Measurements from ENCODE around the gene CENPO.

Gene CENPO

DNA sequence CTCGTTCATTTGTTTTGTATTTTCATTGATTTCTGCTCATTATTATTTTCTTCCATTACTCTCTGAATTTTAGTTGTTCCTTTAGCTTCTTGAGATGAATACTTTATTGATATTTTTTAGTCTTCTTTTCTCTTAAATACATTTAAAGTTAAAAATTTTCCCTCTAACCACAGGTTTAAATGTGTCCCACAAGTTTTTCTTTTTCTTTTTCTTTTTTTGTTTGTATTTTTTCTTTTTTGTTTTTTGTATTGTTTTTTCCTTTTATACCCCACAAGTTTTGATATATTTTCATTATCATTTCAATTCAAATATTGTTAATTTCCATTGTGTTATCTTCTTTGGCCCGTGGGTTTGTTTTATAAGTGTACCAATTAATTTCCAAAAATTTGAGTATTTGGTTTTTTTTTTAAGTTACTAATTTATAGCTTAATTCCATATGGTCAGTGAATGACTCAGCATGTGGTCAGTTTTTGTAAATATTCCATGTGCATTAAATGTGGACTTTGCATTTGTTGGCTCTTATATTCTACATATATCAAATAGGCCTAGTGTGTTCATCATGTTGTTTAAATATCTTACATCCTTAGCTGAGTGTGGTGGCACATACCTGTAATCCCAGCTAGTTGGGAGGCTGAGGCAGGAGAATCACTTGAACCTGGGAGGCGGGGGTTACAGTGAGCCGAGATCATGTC, 16.2 kb downstream of the CENPO start:
- TF ChIP-seq TAF1 (IDR thresholded peaks at IDR 0.05; ENCODE audit: low read depth, low read length) = no peak
- no peak for TF ChIP-seq SPI1 (IDR thresholded peaks at IDR 0.05; ENCODE audit: low read depth, low read length)
- no peak for TF ChIP-seq PAX5 (IDR thresholded peaks at IDR 0.05; ENCODE audit: insufficient read depth, low read length, severe bottlenecking)
- TF ChIP-seq POLR2A (IDR thresholded peaks at IDR 0.05; ENCODE audit: low read depth, low read length) = no peak
- TF ChIP-seq POLR2AphosphoS5 (IDR thresholded peaks at IDR 0.05; ENCODE audit: low read depth, low read length) = no peak
- TF ChIP-seq POU2F2 (IDR thresholded peaks at IDR 0.05; ENCODE audit: low read depth, low read length) = no peak
- FAIRE-seq (no peak), DNase-seq (ENCODE audit: insufficient read length, low spot score) (no peak)

DNA sequence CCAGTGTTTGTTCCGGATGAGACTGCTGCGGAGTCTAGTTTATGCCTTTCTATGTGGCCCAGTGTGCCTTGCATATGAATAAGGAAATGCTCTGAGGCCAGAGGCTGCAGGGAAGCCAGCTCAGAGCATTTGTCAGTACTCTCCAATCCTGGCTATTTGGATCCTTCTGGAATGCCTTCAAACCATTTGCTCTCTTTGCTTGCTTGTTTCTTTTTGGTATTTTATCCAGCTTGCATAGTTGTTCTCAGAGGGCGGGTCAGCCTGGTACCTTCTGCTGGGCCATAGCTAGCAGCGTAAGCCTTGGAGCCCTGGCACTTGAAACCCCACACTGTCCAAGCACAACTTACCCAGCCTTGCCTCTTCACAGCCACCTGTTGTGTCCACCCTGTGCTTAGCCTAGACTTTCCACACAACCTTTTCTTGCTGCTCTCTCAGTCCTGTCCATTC, 20.5 kb downstream of the CENPO start:
- TF ChIP-seq POU2F2 (IDR thresholded peaks at IDR 0.05; ENCODE audit: low read depth, low read length) (no peak), POLR2A (IDR thresholded peaks at IDR 0.05; ENCODE audit: low read depth, low read length) (no peak), SPI1 (IDR thresholded peaks at IDR 0.05; ENCODE audit: low read depth, low read length) (no peak), POLR2AphosphoS5 (IDR thresholded peaks at IDR 0.05; ENCODE audit: low read depth, low read length) (no peak), PAX5 (IDR thresholded peaks at IDR 0.05; ENCODE audit: insufficient read depth, low read length, severe bottlenecking) (no peak), TAF1 (IDR thresholded peaks at IDR 0.05; ENCODE audit: low read depth, low read length) (no peak)
- DNase-seq (ENCODE audit: insufficient read length, low spot score) = no peak
- FAIRE-seq = no peak

DNA sequence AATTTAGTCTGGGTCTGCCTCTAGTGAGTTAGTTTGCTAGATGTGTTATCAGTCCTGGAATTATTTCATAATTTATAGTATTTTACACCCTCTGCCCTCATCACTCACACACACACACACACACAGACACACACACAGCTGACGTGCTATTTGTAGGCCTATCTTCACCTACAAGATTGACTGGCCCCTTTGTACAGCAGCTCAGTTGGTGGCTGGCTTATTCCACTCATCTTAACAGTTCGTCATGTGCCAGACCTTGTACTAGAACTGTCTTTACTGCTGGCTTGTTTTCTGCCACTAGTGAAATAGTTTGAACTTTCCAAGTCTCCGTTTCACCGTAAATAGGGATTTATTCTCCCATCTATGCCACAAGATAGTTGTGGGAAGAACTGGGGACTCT, 21.3 kb downstream of the CENPO start:
- FAIRE-seq = no peak
- no peak for TF ChIP-seq POLR2AphosphoS5 (IDR thresholded peaks at IDR 0.05; ENCODE audit: low read depth, low read length)
- no peak for TF ChIP-seq POLR2A (IDR thresholded peaks at IDR 0.05; ENCODE audit: low read depth, low read length)
- no peak for TF ChIP-seq POU2F2 (IDR thresholded peaks at IDR 0.05; ENCODE audit: low read depth, low read length)
- no peak for TF ChIP-seq SPI1 (IDR thresholded peaks at IDR 0.05; ENCODE audit: low read depth, low read length)
- TF ChIP-seq PAX5 (IDR thresholded peaks at IDR 0.05; ENCODE audit: insufficient read depth, low read length, severe bottlenecking) = no peak
- TF ChIP-seq TAF1 (IDR thresholded peaks at IDR 0.05; ENCODE audit: low read depth, low read length) = no peak
- DNase-seq (ENCODE audit: insufficient read length, low spot score) = no peak

DNA sequence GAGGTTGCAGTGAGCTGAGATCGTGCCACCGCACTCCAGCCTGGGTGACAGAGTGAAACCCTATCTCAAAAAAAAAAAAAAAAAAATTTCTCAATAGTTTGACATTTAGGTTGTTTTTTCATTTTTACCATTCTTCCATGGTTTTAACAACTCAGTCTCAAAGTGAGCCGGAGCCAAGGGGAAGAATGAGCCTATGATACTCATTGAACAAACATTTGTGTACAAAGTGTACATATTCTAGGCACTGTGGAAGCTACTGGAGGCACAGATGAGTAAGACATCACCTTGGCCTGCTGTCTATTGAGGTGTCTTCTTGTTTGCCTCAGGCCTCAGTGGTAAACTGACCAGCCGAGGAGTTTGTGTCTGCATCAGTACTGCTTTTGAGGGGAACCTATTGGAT, 21.9 kb downstream of the CENPO start:
- DNase-seq (ENCODE audit: insufficient read length, low spot score) = no peak
- TF ChIP-seq POU2F2 (IDR thresholded peaks at IDR 0.05; ENCODE audit: low read depth, low read length) = no peak
- no peak for TF ChIP-seq POLR2AphosphoS5 (IDR thresholded peaks at IDR 0.05; ENCODE audit: low read depth, low read length)
- TF ChIP-seq POLR2A (IDR thresholded peaks at IDR 0.05; ENCODE audit: low read depth, low read length) = no peak
- no peak for TF ChIP-seq TAF1 (IDR thresholded peaks at IDR 0.05; ENCODE audit: low read depth, low read length)
- no peak for TF ChIP-seq PAX5 (IDR thresholded peaks at IDR 0.05; ENCODE audit: insufficient read depth, low read length, severe bottlenecking)
- TF ChIP-seq SPI1 (IDR thresholded peaks at IDR 0.05; ENCODE audit: low read depth, low read length) = no peak
- FAIRE-seq = no peak

DNA sequence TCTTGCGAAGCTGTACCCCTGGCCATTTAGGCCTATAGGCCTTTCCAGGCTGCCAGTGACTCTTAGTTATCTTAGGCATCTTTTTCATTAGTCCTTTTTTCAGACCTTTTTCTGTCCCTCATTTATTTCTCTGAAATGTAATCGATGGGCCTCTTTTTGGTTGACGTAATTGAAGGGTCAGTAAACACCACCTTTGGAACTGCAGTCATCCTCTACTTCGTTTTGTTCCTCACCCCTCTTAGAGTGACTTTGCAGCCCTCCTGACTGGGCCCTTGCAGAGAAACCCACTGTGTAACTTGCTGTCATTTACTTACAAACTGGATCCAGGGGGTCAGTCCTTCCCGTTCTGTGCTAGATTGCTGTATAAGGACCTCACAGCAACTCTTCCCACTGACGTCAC, 23.2 kb downstream of the CENPO start:
- DNase-seq (ENCODE audit: insufficient read length, low spot score) = no peak
- TF ChIP-seq POU2F2 (IDR thresholded peaks at IDR 0.05; ENCODE audit: low read depth, low read length) (no peak), PAX5 (IDR thresholded peaks at IDR 0.05; ENCODE audit: insufficient read depth, low read length, severe bottlenecking) (no peak), POLR2AphosphoS5 (IDR thresholded peaks at IDR 0.05; ENCODE audit: low read depth, low read length) (no peak), SPI1 (IDR thresholded peaks at IDR 0.05; ENCODE audit: low read depth, low read length) (no peak), POLR2A (IDR thresholded peaks at IDR 0.05; ENCODE audit: low read depth, low read length) (no peak), TAF1 (IDR thresholded peaks at IDR 0.05; ENCODE audit: low read depth, low read length) (no peak)
- no peak for FAIRE-seq

DNA sequence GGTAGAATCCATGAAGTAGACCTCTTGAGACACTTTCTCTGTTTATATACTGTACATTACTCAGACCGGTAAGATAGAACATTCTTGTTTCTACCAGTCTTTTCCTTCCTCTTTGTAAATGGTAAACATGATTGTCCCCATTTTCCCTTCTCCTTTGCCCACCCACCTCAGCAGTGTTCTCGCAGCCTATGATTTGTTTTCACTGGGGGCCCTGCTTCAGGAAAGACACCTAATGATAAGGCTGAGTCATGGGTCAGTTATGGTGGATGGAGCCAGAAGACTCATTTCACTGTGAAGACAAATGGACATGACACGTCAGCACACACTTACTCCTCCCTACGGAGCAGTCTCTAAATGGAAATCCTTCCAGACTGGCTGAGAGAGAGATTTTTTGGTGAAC, 23.7 kb downstream of the CENPO start:
- DNase-seq (ENCODE audit: insufficient read length, low spot score) (no peak), FAIRE-seq (no peak)
- no peak for TF ChIP-seq POLR2AphosphoS5 (IDR thresholded peaks at IDR 0.05; ENCODE audit: low read depth, low read length)
- TF ChIP-seq SPI1 (IDR thresholded peaks at IDR 0.05; ENCODE audit: low read depth, low read length) = no peak
- TF ChIP-seq POLR2A (IDR thresholded peaks at IDR 0.05; ENCODE audit: low read depth, low read length) = no peak
- TF ChIP-seq TAF1 (IDR thresholded peaks at IDR 0.05; ENCODE audit: low read depth, low read length) = no peak
- TF ChIP-seq PAX5 (IDR thresholded peaks at IDR 0.05; ENCODE audit: insufficient read depth, low read length, severe bottlenecking) = no peak
- no peak for TF ChIP-seq POU2F2 (IDR thresholded peaks at IDR 0.05; ENCODE audit: low read depth, low read length)

DNA sequence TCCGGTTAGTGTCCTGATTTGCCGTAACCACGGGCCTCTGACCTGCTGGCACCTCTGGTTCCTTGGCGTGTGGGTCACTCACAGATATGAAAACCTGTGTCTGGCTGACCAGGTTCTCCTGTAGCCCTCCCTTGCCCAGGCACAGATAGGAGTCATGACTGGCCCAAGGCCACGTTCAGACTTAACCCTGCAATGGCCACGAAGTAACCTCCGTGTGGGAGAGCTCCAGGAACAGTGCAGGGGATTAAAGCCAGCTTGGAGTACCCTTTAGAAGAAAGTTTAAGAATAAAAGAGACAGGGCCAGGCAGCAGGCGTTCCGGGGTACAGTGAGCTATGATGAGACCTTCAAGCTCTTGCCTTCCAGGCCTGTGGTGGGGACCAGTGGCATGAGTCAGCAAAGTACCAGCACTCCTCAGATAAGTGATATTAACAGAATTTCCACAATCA, 25.5 kb downstream of the CENPO start:
- FAIRE-seq (no peak), DNase-seq (ENCODE audit: insufficient read length, low spot score) (no peak)
- no peak for TF ChIP-seq SPI1 (IDR thresholded peaks at IDR 0.05; ENCODE audit: low read depth, low read length)
- TF ChIP-seq TAF1 (IDR thresholded peaks at IDR 0.05; ENCODE audit: low read depth, low read length) = no peak
- no peak for TF ChIP-seq POLR2A (IDR thresholded peaks at IDR 0.05; ENCODE audit: low read depth, low read length)
- no peak for TF ChIP-seq POU2F2 (IDR thresholded peaks at IDR 0.05; ENCODE audit: low read depth, low read length)
- TF ChIP-seq PAX5 (IDR thresholded peaks at IDR 0.05; ENCODE audit: insufficient read depth, low read length, severe bottlenecking) = no peak
- no peak for TF ChIP-seq POLR2AphosphoS5 (IDR thresholded peaks at IDR 0.05; ENCODE audit: low read depth, low read length)

DNA sequence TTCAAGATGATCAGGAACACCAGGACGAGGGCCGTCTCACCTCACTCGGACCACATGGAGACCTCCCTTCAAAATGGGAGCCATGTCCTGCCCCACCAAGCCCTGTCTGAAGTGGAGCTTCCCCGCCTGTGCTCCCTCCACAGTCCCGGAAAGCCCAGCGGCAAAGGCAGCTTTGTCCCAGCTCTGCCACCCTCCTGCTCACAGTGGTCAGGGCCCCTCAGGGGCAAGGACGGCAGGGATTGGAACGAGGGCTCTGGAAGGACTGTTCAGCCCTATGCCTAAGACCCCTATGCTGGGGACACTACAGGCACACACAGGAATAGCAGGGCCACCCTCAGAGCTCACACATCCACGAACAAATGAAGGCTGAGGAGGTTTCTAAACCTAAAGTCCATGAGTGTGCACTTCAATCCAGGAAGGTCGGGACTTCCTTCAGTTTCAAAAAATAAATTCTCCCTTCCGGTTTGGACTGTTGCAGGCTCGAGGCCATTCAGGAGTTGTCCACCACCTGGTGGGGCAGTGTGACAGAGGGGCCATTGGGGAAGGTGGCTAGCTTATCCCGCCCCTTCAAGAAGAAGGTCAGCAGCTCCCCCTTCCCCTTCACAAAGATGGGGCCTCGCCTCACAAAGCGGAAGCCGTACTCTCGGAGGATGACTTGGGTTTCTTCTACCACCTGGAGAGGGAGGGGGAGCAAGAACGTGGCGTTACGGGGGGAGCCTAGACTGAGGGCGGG, 26.4 kb downstream of the CENPO start:
- FAIRE-seq = no peak
- TF ChIP-seq SPI1 (IDR thresholded peaks at IDR 0.05; ENCODE audit: low read depth, low read length) = no peak
- no peak; the same call in 1 of the 2 replicates for TF ChIP-seq POLR2A (IDR thresholded peaks at IDR 0.05; ENCODE audit: low read depth, low read length)
- DNase-seq (ENCODE audit: insufficient read length, low spot score) = no peak

DNA sequence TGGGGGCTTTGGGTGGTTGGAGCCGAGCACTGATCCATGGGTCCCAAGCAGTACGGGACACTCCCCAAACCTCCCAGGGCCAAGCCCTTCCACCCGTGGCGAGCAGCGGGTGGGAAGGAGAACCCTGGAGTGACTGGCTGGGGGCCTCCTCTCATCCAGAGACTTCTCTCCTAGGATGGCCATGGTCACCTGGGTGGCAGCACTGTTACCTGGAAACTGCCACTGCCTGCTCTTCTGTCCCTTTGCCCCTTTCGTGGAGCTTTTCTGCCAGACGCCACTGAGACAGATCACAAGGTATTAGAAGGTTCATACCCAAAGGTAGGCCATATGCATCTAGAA, 26.9 kb downstream of the CENPO start:
- TF ChIP-seq TAF1 (IDR thresholded peaks at IDR 0.05; ENCODE audit: low read depth, low read length) (no peak), POLR2AphosphoS5 (IDR thresholded peaks at IDR 0.05; ENCODE audit: low read depth, low read length) (peak; percentile 76; the same call in 1 of the 2 replicates), POLR2A (IDR thresholded peaks at IDR 0.05; ENCODE audit: low read depth, low read length) (0 out of 2 replicates have a peak, but pooled peaks have one; percentile 2)
- DNase-seq (ENCODE audit: insufficient read length, low spot score) (no peak), FAIRE-seq (no peak)
